Panc1 (cell line): ENCODE data around the gene MYBPC3. TPM values are rescaled to one million over a fixed set of nuclear protein-coding genes. Genes with fewer than 3 reads are reported as not detected.

Experiments used
- ATAC-seq: fragments of 200-7000 bp; cut with Tn5 transposase; 2 replicates; pipeline ENCODE4 v1.9.1; 2020; ENCODE audit warnings: mild to moderate bottlenecking, moderate library complexity
- BruUV-seq: library from RNA; stranded (reverse); fragments of 400-500 nt; replicated peaks from 2 replicates; lab custom pipeline; 2021; lab: Mats Ljungman, UMichigan
- CTCF ChIA-PET: fragments of 300-600 bp; sonication (Branson Sonifier 250); formaldehyde crosslinking; loops from one replicate; lab custom pipeline; 2022; ENCODE audit warnings: antibody characterized with exemption; lab: Charles Lee
- POLR2A ChIA-PET: fragments of 300-600 bp; sonication (Branson Sonifier 250); formaldehyde crosslinking; loops from one replicate; lab custom pipeline; 2022; ENCODE audit warnings: antibody characterized with exemption; lab: Charles Lee
- DNase-seq: peaks from one replicate; pipeline ENCODE4 v3.0.0-alpha.2; 2010; ENCODE audit warnings: low read depth, low spot score
- H3K27ac ChIP-seq: 2 replicates; pipeline ENCODE4 v1.5.1; 2011; ENCODE audit warnings: mild to moderate bottlenecking, low read length, inconsistent platforms
- H3K27me3 ChIP-seq: fragments of 200-500 bp; sonication (Bioruptor generic); 2 replicates; pipeline ENCODE4 v1.6.0; 2014; ENCODE audit warnings: low read length, inconsistent platforms; ENCODE audit not compliant: control insufficient read depth, insufficient read depth
- H3K36me3 ChIP-seq: fragments of 200-500 bp; sonication (Bioruptor generic); 2 replicates; pipeline ENCODE4 v1.5.1; 2014; ENCODE audit warnings: inconsistent platforms, mild to moderate bottlenecking, low read length, moderate library complexity; ENCODE audit not compliant: control insufficient read depth, insufficient read depth
- H3K4me1 ChIP-seq: 2 replicates; pipeline ENCODE4 v1.5.1; 2011; ENCODE audit warnings: inconsistent platforms, mild to moderate bottlenecking, low read length, moderate library complexity; ENCODE audit not compliant: control insufficient read depth, insufficient read depth
- H3K4me3 ChIP-seq, 2 experiments: 2 replicates each; pipeline ENCODE4 v1.5.1; 2011 to 2012; ENCODE audit warnings: low read depth in 2 of 2, low read length in 2 of 2, mild to moderate bottlenecking in 2 of 2, inconsistent platforms in 1 of 2, moderate library complexity in 1 of 2
- H3K9me3 ChIP-seq: fragments of 200-500 bp; sonication (Bioruptor generic); 2 replicates; pipeline ENCODE4 v1.5.1; 2014; ENCODE audit warnings: low read depth, mild to moderate bottlenecking, inconsistent platforms, low read length, moderate library complexity; ENCODE audit not compliant: control insufficient read depth, insufficient read depth
- POLR2AphosphoS5 ChIP-seq: IDR thresholded peaks from 2 replicates; pipeline ENCODE4 v1.6.1; 2012; ENCODE audit warnings: mild to moderate bottlenecking, low read depth, low read length, moderate library complexity
- SIN3A ChIP-seq: IDR thresholded peaks from 2 replicates; pipeline ENCODE4 v1.6.1; 2012; ENCODE audit warnings: low read depth, mild to moderate bottlenecking, low read length, moderate library complexity, borderline replicate concordance; ENCODE audit not compliant: insufficient read depth
- TCF7L2 ChIP-seq: IDR thresholded peaks from 2 replicates; pipeline ENCODE4 v1.6.1; 2011; ENCODE audit warnings: mild to moderate bottlenecking, low read depth, low read length, inconsistent platforms
- in situ Hi-C: cut with HindIII; loops from 2 replicates; pipeline ENCODE4 v1.10.0; 2016; ENCODE audit warnings: low sequenced_read_pairs, low pct_unique_long_range_greater_than_20kb
- intact Hi-C: fragments of 100-400 bp; cut with micrococcal nuclease; formaldehyde crosslinking; loops from one replicate; pipeline ENCODE4 v1.10.0; 2022; ENCODE audit not compliant: unreplicated experiment
- total RNA-seq: library from RNA; stranded (reverse); gene quantifications from one replicate; pipeline ENCODE4 v1.2.1, GENCODE V29; 2021; ENCODE audit not compliant: unreplicated experiment
- TF ChIP-seq, protein P1 (sequence below): fragments of 450-650 bp; IDR thresholded peaks from 2 replicates; pipeline ENCODE4 v1.5.1; 2017; ENCODE audit warnings: mild to moderate bottlenecking
- TF ChIP-seq, protein P2 (sequence below), 2 experiments: IDR thresholded peaks; 2 replicates each; pipeline ENCODE4 v1.6.1; 2011 to 2012; ENCODE audit warnings: low read depth in 2 of 2, control low read depth in 1 of 2, low read length in 1 of 2, mild to moderate bottlenecking in 1 of 2, moderate library complexity in 1 of 2; ENCODE audit not compliant: insufficient read depth in 1 of 2

Gene MYBPC3
- total RNA-seq, 1 experiment from 2014 or later, result not detected

- no peaks in the 10 kb centered on the region for H3K9me3 ChIP-seq
- no peak for TF ChIP-seq SIN3A
- TF ChIP-seq, protein P1, sequence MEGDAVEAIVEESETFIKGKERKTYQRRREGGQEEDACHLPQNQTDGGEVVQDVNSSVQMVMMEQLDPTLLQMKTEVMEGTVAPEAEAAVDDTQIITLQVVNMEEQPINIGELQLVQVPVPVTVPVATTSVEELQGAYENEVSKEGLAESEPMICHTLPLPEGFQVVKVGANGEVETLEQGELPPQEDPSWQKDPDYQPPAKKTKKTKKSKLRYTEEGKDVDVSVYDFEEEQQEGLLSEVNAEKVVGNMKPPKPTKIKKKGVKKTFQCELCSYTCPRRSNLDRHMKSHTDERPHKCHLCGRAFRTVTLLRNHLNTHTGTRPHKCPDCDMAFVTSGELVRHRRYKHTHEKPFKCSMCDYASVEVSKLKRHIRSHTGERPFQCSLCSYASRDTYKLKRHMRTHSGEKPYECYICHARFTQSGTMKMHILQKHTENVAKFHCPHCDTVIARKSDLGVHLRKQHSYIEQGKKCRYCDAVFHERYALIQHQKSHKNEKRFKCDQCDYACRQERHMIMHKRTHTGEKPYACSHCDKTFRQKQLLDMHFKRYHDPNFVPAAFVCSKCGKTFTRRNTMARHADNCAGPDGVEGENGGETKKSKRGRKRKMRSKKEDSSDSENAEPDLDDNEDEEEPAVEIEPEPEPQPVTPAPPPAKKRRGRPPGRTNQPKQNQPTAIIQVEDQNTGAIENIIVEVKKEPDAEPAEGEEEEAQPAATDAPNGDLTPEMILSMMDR, result no peak
- no peak for TF ChIP-seq TCF7L2
- TF ChIP-seq, protein P2, sequence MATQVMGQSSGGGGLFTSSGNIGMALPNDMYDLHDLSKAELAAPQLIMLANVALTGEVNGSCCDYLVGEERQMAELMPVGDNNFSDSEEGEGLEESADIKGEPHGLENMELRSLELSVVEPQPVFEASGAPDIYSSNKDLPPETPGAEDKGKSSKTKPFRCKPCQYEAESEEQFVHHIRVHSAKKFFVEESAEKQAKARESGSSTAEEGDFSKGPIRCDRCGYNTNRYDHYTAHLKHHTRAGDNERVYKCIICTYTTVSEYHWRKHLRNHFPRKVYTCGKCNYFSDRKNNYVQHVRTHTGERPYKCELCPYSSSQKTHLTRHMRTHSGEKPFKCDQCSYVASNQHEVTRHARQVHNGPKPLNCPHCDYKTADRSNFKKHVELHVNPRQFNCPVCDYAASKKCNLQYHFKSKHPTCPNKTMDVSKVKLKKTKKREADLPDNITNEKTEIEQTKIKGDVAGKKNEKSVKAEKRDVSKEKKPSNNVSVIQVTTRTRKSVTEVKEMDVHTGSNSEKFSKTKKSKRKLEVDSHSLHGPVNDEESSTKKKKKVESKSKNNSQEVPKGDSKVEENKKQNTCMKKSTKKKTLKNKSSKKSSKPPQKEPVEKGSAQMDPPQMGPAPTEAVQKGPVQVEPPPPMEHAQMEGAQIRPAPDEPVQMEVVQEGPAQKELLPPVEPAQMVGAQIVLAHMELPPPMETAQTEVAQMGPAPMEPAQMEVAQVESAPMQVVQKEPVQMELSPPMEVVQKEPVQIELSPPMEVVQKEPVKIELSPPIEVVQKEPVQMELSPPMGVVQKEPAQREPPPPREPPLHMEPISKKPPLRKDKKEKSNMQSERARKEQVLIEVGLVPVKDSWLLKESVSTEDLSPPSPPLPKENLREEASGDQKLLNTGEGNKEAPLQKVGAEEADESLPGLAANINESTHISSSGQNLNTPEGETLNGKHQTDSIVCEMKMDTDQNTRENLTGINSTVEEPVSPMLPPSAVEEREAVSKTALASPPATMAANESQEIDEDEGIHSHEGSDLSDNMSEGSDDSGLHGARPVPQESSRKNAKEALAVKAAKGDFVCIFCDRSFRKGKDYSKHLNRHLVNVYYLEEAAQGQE (IDR thresholded peaks at IDR 0.05; ENCODE audit: insufficient read depth in 1 of 2, low read depth in 2 of 2, low read length in 1 of 2), result no peak
- no peak for TF ChIP-seq POLR2AphosphoS5
- no peaks in the 10 kb centered on the region for H3K36me3 ChIP-seq
- BruUV-seq, result no TSS peak
- no peak for DNase-seq
- no peak overlapping the region for H3K4me3 ChIP-seq
- no peak for ATAC-seq
- CTCF ChIA-PET, result interaction anchor here (0.6 kb wide), 1 partner anchor 125 kb away, joined by 4 read pairs; no protein-coding TSS in a partner anchor
- intact Hi-C loops (no loop called here), in situ Hi-C loops (no loop called here)
- H3K27me3 ChIP-seq, result no peaks in the 10 kb centered on the region
- no peak overlapping the region for H3K27ac ChIP-seq
- POLR2A ChIA-PET, result no interaction called here
- H3K4me1 ChIP-seq, result no peaks in the 10 kb centered on the region
Observed at GRCh38 chr11:47329431-47329986, 23.0 kb downstream of the MYBPC3 start.

GRCh38 chr11:47328449-47329390, 23.8 kb downstream of the MYBPC3 start:
- no peak overlapping the region for H3K27ac ChIP-seq

More at GRCh38 chr11:47328449-47329390, 23.8 kb downstream of the MYBPC3 start:
- POLR2A ChIA-PET, result no interaction called here
- DNase-seq (no peak), ATAC-seq (no peak)
- Histone ChIP-seq H3K4me1 (no peaks in the 10 kb centered on the region), H3K27me3 (no peaks in the 10 kb centered on the region), H3K36me3 (no peaks in the 10 kb centered on the region), H3K9me3 (no peaks in the 10 kb centered on the region), H3K4me3 (no peak overlapping the region)
- intact Hi-C loops (no loop called here), in situ Hi-C loops (no loop called here)
- CTCF ChIA-PET, result no interaction called here
- TF ChIP-seq POLR2AphosphoS5 (no peak), TCF7L2 (no peak), SIN3A (no peak)
- TF ChIP-seq, protein P1, result no peak
- TF ChIP-seq, protein P2 (IDR thresholded peaks at IDR 0.05; ENCODE audit: insufficient read depth in 1 of 2, low read depth in 2 of 2, low read length in 1 of 2), result no peak
- BruUV-seq, result no TSS peak
